ENCODE data around the gene CLEC18A.

- TF ChIP-seq POLR2A (IDR thresholded peaks at IDR 0.05; ENCODE audit: low read length) (no peak), GATA1 (IDR thresholded peaks at IDR 0.05; ENCODE audit: low read depth, low read length) (no peak)
These were observed 10.5 kb upstream of the CLEC18A start for GRCh38 chr16:69940676-69941075.
